HG03354 (cell line): ENCODE measurements around the gene SRGAP1.

Experiments used
- ATAC-seq: cut with Tn5 transposase; IDR thresholded peaks from one replicate; pipeline ENCODE4 v1.9.1; 2021; ENCODE audit warnings: mild to moderate bottlenecking; ENCODE audit not compliant: unreplicated experiment, poor library complexity, severe bottlenecking

SRGAP1 gene

GRCh38 chr12:63898764-63899337 lies 54.4 kb downstream of the SRGAP1 start:
- no peak for ATAC-seq

GRCh38 chr12:63899396-63899795 lies 54.9 kb downstream of the SRGAP1 start:
- ATAC-seq, result no peak

GRCh38 chr12:63900922-63901793 lies 56.7 kb downstream of the SRGAP1 start:
- ATAC-seq, result no peak

GRCh38 chr12:63904653-63905052 lies 60.2 kb downstream of the SRGAP1 start:
- no peak for ATAC-seq

GRCh38 chr12:63905544-63905943 lies 61.0 kb downstream of the SRGAP1 start:
- no peak for ATAC-seq

GRCh38 chr12:63906876-63907275 lies 62.4 kb downstream of the SRGAP1 start:
- ATAC-seq, result no peak

- ATAC-seq, result no peak
Observed at GRCh38 chr12:63907561-63907960, 63.1 kb downstream of the SRGAP1 start.

- ATAC-seq, result no peak
Observed at GRCh38 chr12:63909746-63910145, 65.2 kb downstream of the SRGAP1 start.

GRCh38 chr12:63911341-63911740 lies 66.8 kb downstream of the SRGAP1 start:
- ATAC-seq, result no peak

- no peak for ATAC-seq
Observed at GRCh38 chr12:63912651-63913050, 68.2 kb downstream of the SRGAP1 start.

GRCh38 chr12:63913929-63914328 lies 69.4 kb downstream of the SRGAP1 start:
- no peak for ATAC-seq

GRCh38 chr12:63915105-63915800 lies 70.8 kb downstream of the SRGAP1 start:
- ATAC-seq, result no peak

- no peak for ATAC-seq
Observed at GRCh38 chr12:63916561-63917476, 72.3 kb downstream of the SRGAP1 start.

GRCh38 chr12:63917477-63917862 lies 73.0 kb downstream of the SRGAP1 start:
- ATAC-seq, result no peak

GRCh38 chr12:63917864-63918799 lies 73.6 kb downstream of the SRGAP1 start:
- peak; percentile 83 for ATAC-seq

GRCh38 chr12:63918800-63919300 lies 74.3 kb downstream of the SRGAP1 start:
- ATAC-seq, result no peak

- ATAC-seq, result no peak
Observed at GRCh38 chr12:63919756-63920155, 75.3 kb downstream of the SRGAP1 start.

- ATAC-seq, result no peak
Observed at GRCh38 chr12:63921157-63921556, 76.7 kb downstream of the SRGAP1 start.

- ATAC-seq, result no peak
Observed at GRCh38 chr12:63922474-63922873, 78.0 kb downstream of the SRGAP1 start.
